NB4 (cell line): ENCODE results near the gene EFNB1.

Experiments used
- DNase-seq: peaks from one replicate; pipeline ENCODE4 v3.0.0; 2010; ENCODE audit warnings: low read depth
- H3K4me3 ChIP-seq: one replicate; pipeline ENCODE4 v1.5.1; 2011; ENCODE audit warnings: mild to moderate bottlenecking, low read depth, low read length, moderate library complexity
- MAX ChIP-seq: IDR thresholded peaks from 2 replicates; pipeline ENCODE4 v1.6.1; 2011; ENCODE audit warnings: low read depth, low read length
- MYC ChIP-seq: IDR thresholded peaks from 2 replicates; pipeline ENCODE4 v1.6.1; 2011; ENCODE audit warnings: low read depth, low read length
- POLR2A ChIP-seq: IDR thresholded peaks from 2 replicates; pipeline ENCODE4 v1.6.1; 2011; ENCODE audit warnings: mild to moderate bottlenecking; ENCODE audit not compliant: insufficient read length; ENCODE audit errors: extremely low read depth
- TF ChIP-seq, protein P1 (sequence below): IDR thresholded peaks from one replicate; pipeline ENCODE4 v1.5.1; 2012; ENCODE audit warnings: low read depth, low read length

Gene EFNB1

DNA sequence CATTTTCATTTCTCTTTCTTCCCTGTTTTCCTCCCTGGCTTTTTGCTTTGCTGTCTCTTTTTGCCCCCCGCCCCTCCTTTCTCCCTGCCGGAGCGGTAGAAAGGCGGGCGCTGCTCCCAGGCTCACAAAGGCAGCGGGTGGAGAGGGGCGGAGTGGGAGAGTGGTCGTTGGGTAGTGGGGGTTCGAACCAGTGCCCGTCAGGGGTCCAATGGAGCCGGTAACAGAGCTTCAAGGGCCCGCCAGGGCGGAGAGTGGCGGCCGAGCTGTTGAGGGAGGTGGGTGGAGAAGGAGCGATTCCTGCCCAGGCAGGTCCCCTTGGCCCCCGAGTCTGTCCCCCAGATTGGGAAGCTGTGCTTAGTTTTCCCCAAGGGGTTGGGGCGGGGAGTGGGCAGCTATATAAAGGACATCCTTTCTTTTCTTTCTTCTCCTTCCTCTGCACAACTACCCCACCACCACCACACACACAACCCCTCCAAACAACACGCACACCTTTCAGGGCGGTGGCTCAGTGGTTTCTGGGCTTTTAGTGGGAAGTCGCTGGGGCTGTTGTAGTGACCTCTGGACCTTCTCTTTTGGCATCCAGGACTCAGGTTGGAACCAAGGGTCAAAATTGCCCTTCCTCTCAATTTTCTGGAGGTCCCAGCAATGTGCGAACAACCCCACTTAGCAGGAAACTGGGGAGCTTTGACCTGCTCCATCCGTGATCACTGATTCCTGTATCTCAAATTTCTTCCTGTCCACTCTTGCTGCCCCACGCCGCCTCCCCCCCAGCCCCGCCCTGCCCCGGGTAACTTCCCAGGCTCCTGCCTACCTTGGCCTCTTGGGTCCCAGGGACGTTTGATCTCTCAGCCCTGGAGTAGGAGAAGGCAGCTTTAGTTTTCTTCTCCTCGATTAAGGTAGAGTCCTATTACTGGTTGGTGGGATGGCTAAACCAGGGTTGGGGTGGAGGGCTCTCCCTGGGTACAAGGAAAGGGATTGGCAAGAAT lies 1.9 kb downstream of the EFNB1 start:
- DNase-seq = no peak
- TF ChIP-seq MAX = no peak
- TF ChIP-seq MYC = no peak
- TF ChIP-seq, protein P1, sequence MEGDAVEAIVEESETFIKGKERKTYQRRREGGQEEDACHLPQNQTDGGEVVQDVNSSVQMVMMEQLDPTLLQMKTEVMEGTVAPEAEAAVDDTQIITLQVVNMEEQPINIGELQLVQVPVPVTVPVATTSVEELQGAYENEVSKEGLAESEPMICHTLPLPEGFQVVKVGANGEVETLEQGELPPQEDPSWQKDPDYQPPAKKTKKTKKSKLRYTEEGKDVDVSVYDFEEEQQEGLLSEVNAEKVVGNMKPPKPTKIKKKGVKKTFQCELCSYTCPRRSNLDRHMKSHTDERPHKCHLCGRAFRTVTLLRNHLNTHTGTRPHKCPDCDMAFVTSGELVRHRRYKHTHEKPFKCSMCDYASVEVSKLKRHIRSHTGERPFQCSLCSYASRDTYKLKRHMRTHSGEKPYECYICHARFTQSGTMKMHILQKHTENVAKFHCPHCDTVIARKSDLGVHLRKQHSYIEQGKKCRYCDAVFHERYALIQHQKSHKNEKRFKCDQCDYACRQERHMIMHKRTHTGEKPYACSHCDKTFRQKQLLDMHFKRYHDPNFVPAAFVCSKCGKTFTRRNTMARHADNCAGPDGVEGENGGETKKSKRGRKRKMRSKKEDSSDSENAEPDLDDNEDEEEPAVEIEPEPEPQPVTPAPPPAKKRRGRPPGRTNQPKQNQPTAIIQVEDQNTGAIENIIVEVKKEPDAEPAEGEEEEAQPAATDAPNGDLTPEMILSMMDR = no peak
- TF ChIP-seq POLR2A = no peak
- no peak overlapping the region for H3K4me3 ChIP-seq

- TF ChIP-seq MYC (no peak), POLR2A (no peak), MAX (no peak)
- TF ChIP-seq, protein P1 = no peak
- DNase-seq = peak; percentile 21
- no peak overlapping the region for H3K4me3 ChIP-seq
These were observed 2.7 kb downstream of the EFNB1 start for GRCh38 chrX:68831405-68832100.

- no peak overlapping the region for H3K4me3 ChIP-seq
- TF ChIP-seq MAX (no peak), MYC (no peak)
- DNase-seq = peak; percentile 77
These were observed 3.2 kb downstream of the EFNB1 start for GRCh38 chrX:68832101-68832416.

GRCh38 chrX:68832516-68833447 lies 4.0 kb downstream of the EFNB1 start:
- H3K4me3 ChIP-seq = no peak overlapping the region
- no peak for TF ChIP-seq POLR2A
- TF ChIP-seq, protein P1 = no peak
- no peak for TF ChIP-seq MAX
- no peak for TF ChIP-seq MYC
- DNase-seq = no peak

DNA sequence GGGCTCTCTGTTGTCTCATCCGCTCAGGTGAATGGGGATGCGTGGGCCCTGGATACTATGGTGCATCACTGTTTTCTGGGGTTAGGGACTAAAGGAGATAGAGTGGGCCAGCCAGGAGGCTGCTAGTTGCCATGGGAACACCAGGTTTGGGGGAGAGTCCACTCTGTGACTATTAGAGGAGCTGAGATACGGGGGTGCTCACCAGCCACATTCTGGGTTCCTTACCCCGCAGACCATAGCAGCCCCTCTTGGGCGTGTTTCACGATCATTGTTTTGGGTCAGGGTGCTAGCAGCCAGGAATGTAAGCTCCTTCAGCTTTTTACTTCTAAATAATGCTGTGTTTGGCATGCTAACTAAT lies 4.6 kb downstream of the EFNB1 start:
- no peak for DNase-seq
- no peak overlapping the region for H3K4me3 ChIP-seq
- TF ChIP-seq POLR2A (no peak), MYC (no peak), MAX (no peak)
- TF ChIP-seq, protein P1 = no peak
